ENCODE data around the gene RNU4-1. TPM values are rescaled to one million over a fixed set of nuclear protein-coding genes. Genes with fewer than 3 reads are reported as not detected.

RNU4-1 gene
- total and polyA plus RNA-seq, 9 of the 15 experiments (the other 6 are each of a cell fraction or from before 2014, with no cell fraction given): under 0.01 to 19,719 (median 3,563) TPM; not detected in 4

- TF ChIP-seq E2F8 (IDR thresholded peaks at IDR 0.05; ENCODE audit: low read depth, partially characterized antibody) (peak; percentile 37), MECOM (CRISPR knock-in tag; IDR thresholded peaks at IDR 0.05) (no peak), PHF21A (IDR thresholded peaks at IDR 0.05; ENCODE audit: borderline replicate concordance, low read depth) (no peak), ZNF57 (CRISPR knock-in tag; IDR thresholded peaks at IDR 0.05) (no peak), RBM17 (IDR thresholded peaks at IDR 0.05; ENCODE audit: borderline replicate concordance, low read depth, low read length) (no peak), NCOA6 (IDR thresholded peaks at IDR 0.05) (no peak; the same call in 1 of the 2 replicates), CGGBP1 (CRISPR knock-in tag; IDR thresholded peaks at IDR 0.05) (no peak), ZNF280A (IDR thresholded peaks at IDR 0.05; ENCODE audit: low read depth, partially characterized antibody) (no peak), PBX2 (CRISPR knock-in tag; IDR thresholded peaks at IDR 0.05; ENCODE audit: low read depth) (0 out of 2 replicates have a peak, but pooled peaks have one; percentile 51), PBX2 (tag; conservative IDR thresholded peaks at IDR 0.05; ENCODE audit: low read depth) (peak; percentile 95), GTF2F1 (IDR thresholded peaks at IDR 0.05; ENCODE audit: low read depth, low read length) (no peak), ZBTB1 (CRISPR knock-in tag; IDR thresholded peaks at IDR 0.05; ENCODE audit: borderline replicate concordance, low read depth) (no peak), KAT8 (IDR thresholded peaks at IDR 0.05; ENCODE audit: low read depth) (no peak), ZNF134 (CRISPR knock-in tag; conservative IDR thresholded peaks at IDR 0.05) (no peak), RUNX1 (IDR thresholded peaks at IDR 0.05; ENCODE audit: low read depth) (no peak), HMG20A (CRISPR knock-in tag; conservative IDR thresholded peaks at IDR 0.05) (no peak), PTRF (tag; IDR thresholded peaks at IDR 0.05) (no peak), ZNF3 (CRISPR knock-in tag; IDR thresholded peaks at IDR 0.05) (no peak), NFE2 (IDR thresholded peaks at IDR 0.05; ENCODE audit: low read depth) (peak; percentile 4; the same call in 1 of the 2 replicates), ZFX (CRISPR knock-in tag; IDR thresholded peaks at IDR 0.05) (no peak), KLF10 (CRISPR knock-in tag; IDR thresholded peaks at IDR 0.05) (no peak), POLR3A (IDR thresholded peaks at IDR 0.05; ENCODE audit: borderline replicate concordance, extremely low read depth, insufficient read depth, insufficient read length) (no peak)
Observed at GRCh38 chr12:120301962-120302815, 9.2 kb upstream of the RNU4-1 start, which contains the start of gene SIRT4 (continued).
